Right lobe of liver (tissue), 6 donors: ENCODE data around the gene SLFN5. TPM values are rescaled to one million over a fixed set of nuclear protein-coding genes. Genes with fewer than 3 reads are reported as not detected.
A peak's percentile ranks its signal among the peaks of the same experiment; 100 is the strongest.

Experiments used
- ATAC-seq, 4 donors: fragments of 200-7000 bp; cut with Tn5 transposase; one replicate each; pipeline ENCODE4 v1.9.1; 2020; ENCODE audit warnings: mild to moderate bottlenecking in 4 of 4, moderate library complexity in 4 of 4
- DNase-seq, 3 donors: peaks; one replicate each; pipeline ENCODE4 v3.0.0-alpha.2; 2020
- H3K27ac ChIP-seq, 3 donors: fragments of 200-600 bp; one replicate each; pipeline ENCODE4 v1.8.0; 2022
- H3K27me3 ChIP-seq, 2 donors: fragments of 200-600 bp; one replicate each; pipeline ENCODE4 v1.8.0; 2022
- H3K36me3 ChIP-seq, 4 donors: fragments of 200-600 bp; sonication (generic) in 1 of 4; one replicate each; pipeline versions ENCODE4 v1.5.1 to v1.8.0; 2017 to 2022; ENCODE audit warnings: control low read depth in 1 of 4
- H3K4me1 ChIP-seq, 4 donors: fragments of 200-600 bp; sonication (generic) in 1 of 4; one replicate each; pipeline versions ENCODE4 v1.5.1 to v1.8.0; 2017 to 2022; ENCODE audit warnings: control low read depth in 1 of 4
- H3K4me3 ChIP-seq, 3 donors: fragments of 200-600 bp; one replicate each; pipeline ENCODE4 v1.8.0; 2022
- H3K9me3 ChIP-seq, 4 donors: fragments of 200-600 bp; sonication (generic) in 1 of 4; one replicate each; pipeline versions ENCODE4 v1.5.1 to v1.8.0; 2017 to 2022; ENCODE audit warnings: control low read depth in 1 of 4
- CTCF ChIP-seq, 4 donors: fragments of 200-600 bp in 3 of 4; fragments of 450-650 bp in 1 of 4; IDR thresholded peaks; one replicate each; pipeline versions ENCODE4 v1.5.1 to v1.8.0; 2016 to 2022; ENCODE audit warnings: antibody characterized with exemption in 4 of 4, mild to moderate bottlenecking in 2 of 4
- POLR2A ChIP-seq: fragments of 450-650 bp; IDR thresholded peaks from one replicate; pipeline ENCODE4 v1.6.1; 2017; ENCODE audit warnings: antibody characterized with exemption, mild to moderate bottlenecking
- WGBS: methylation state at CpG from one replicate; pipeline ENCODE4 v1.1.6; 2018; ENCODE audit warnings: low coverage, low lambda C conversion rate; ENCODE audit not compliant: insufficient coverage; ENCODE audit errors: missing lambda C conversion rate; 5-methylcytosine and 5-hydroxymethylcytosine counted together
- intact Hi-C, 2 donors: fragments of 100-400 bp; cut with DNase I; formaldehyde crosslinking; loops; one replicate each; pipeline versions ENCODE4 v1.11.2 to v1.14.1; 2022
- total RNA-seq, 6 experiments: library from RNA; depleted of rRNA in 2 of 6; stranded (reverse); fragments of >200 nt in 2 of 6; fragmentation: NEBNext Ultra II Directional in 3 of 6; extraction: Animal tissue kit (Norgen Biotek cat#: 25700) in 3 of 6; gene quantifications; one replicate each; pipeline versions ENCODE4 v1.1.0 to v1.2.4, GENCODE V29; 2016 to 2023
- donor health status: DM: no; HTN: yes; CAD: no.
- donor health status: DM: no; HTN: no; CAD: no.
- donor health status: DM: no; HTN: no; CAD: no.
- donor health status: DM: no; HTN: yes; CAD: no.
- donor health status: DM: no; HTN: yes; CAD: no.

SLFN5 gene
- total RNA-seq, 6 experiments from 2014 or later = 4.9 to 7.9 (median 5.5) TPM

- Histone ChIP-seq H3K36me3 (no peaks in the 10 kb centered on the region), H3K27ac (peak overlapping the region in 1 of 3 donors; percentile 13), H3K27me3 (peaks cover 0 to 5% of the 10 kb centered on the region in 2 donors), H3K9me3 (no peaks in the 10 kb centered on the region), H3K4me1 (no peaks in the 10 kb centered on the region), H3K4me3 (no peak overlapping the region)
- ATAC-seq (peak in 3 of 4 donors; percentile 50 to 64 (median 61)), DNase-seq (no peak)
- 51% methylated on average over 5 of the region's 5 CpGs for WGBS
- intact Hi-C loops = no loop called here
- no peak for TF ChIP-seq CTCF (IDR thresholded peaks at IDR 0.05)
- no peak for TF ChIP-seq POLR2A
Measured at GRCh38 chr17:35213412-35213940, 29.4 kb upstream of the SLFN5 start.

- no peak overlapping the region for H3K4me3 ChIP-seq
- peak overlapping the region in 1 of 3 donors; percentile 13 for H3K27ac ChIP-seq
- H3K36me3 ChIP-seq = no peaks in the 10 kb centered on the region
- intact Hi-C loops = no loop called here
- no peaks in the 10 kb centered on the region for H3K4me1 ChIP-seq
- H3K9me3 ChIP-seq = no peaks in the 10 kb centered on the region
- ATAC-seq = peak; percentile 16 to 63 (median 35)
- TF ChIP-seq POLR2A (no peak), CTCF (IDR thresholded peaks at IDR 0.05) (no peak)
- no peak for DNase-seq
- 33% methylated on average over 3 of the region's 3 CpGs for WGBS
- H3K27me3 ChIP-seq = no peaks in the 10 kb centered on the region
Measured at GRCh38 chr17:35214192-35214591, 28.7 kb upstream of the SLFN5 start.

- no peak for TF ChIP-seq POLR2A
- no peak for TF ChIP-seq CTCF (IDR thresholded peaks at IDR 0.05)
- no peak for DNase-seq
- no peaks in the 10 kb centered on the region for H3K9me3 ChIP-seq
- H3K27ac ChIP-seq = peak overlapping the region in 1 of 3 donors; percentile 11
- intact Hi-C loops = no loop called here
- H3K27me3 ChIP-seq = no peaks in the 10 kb centered on the region
- no peaks in the 10 kb centered on the region for H3K36me3 ChIP-seq
- peak in 3 of 4 donors; percentile 17 to 41 (median 18) for ATAC-seq
- H3K4me1 ChIP-seq = no peaks in the 10 kb centered on the region
- whole genome bisulfite sequencing = 20% methylated on average over 5 of the region's 5 CpGs
- H3K4me3 ChIP-seq = no peak overlapping the region
Measured at GRCh38 chr17:35214631-35215273, 28.1 kb upstream of the SLFN5 start.

- DNase-seq = no peak
- ATAC-seq = no peak
- no peaks in the 10 kb centered on the region for H3K27me3 ChIP-seq
- no peaks in the 10 kb centered on the region for H3K9me3 ChIP-seq
- H3K27ac ChIP-seq = no peak overlapping the region
- intact Hi-C loops = no loop called here
- no peaks in the 10 kb centered on the region for H3K4me1 ChIP-seq
- 76% methylated on average over 5 of the region's 5 CpGs for WGBS
- no peak overlapping the region for H3K4me3 ChIP-seq
- no peaks in the 10 kb centered on the region for H3K36me3 ChIP-seq
- no peak for TF ChIP-seq CTCF (IDR thresholded peaks at IDR 0.05)
- no peak for TF ChIP-seq POLR2A
Measured at GRCh38 chr17:35217107-35217506, 25.8 kb upstream of the SLFN5 start.
